ENCODE results near the gene MOB1A.

The MOB1A gene

DNA sequence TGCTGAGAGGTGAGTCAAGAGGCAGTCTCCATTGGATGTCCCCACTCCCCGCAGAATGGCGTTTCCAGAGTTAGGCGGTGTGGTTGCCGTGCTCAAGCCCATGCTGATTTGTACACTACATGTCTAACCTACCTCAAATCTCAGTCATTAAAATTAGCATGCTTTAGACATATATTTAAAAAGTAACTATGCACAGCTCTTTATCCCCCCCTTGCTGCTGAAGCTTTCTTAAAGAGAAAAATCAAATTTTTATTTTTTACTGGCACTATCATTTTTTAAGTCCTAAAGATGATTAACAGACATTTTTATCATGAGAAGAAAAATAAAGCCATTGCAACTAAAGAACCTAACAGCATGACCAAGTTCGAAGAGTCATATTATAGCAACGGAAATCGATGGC is 73.8 kb downstream of the MOB1A start:
- Histone ChIP-seq H3K27me3 (ENCODE audit: insufficient read depth, low read length) (no peaks in the 10 kb centered on the region), H2AFZ (ENCODE audit: low read length) (no peak overlapping the region), H3K4me1 (ENCODE audit: insufficient read depth, low read length, severe bottlenecking) (peaks cover 6% of the 10 kb centered on the region), H3F3A (ENCODE audit: insufficient read depth, low read length) (no peaks in the 10 kb centered on the region), H3K9me2 (ENCODE audit: low read depth, low read length) (no peaks in the 10 kb centered on the region), H3K36me3 (ENCODE audit: insufficient read depth, low read length) (peaks cover 21% of the 10 kb centered on the region), H3K9me3 (ENCODE audit: low read length) (no peaks in the 10 kb centered on the region), H3K27ac (ENCODE audit: low read depth, low read length, poor library complexity, severe bottlenecking) (no peak overlapping the region), H3K9ac (ENCODE audit: low read length) (no peak overlapping the region), H3K4me3 (ENCODE audit: low read depth, low read length, poor library complexity, severe bottlenecking) (no peak overlapping the region), H4K20me1 (ENCODE audit: insufficient read depth, low read length) (no peaks in the 10 kb centered on the region), H3K4me2 (ENCODE audit: low read length) (no peak overlapping the region), H3K79me2 (ENCODE audit: insufficient read depth, low read length) (no peaks in the 10 kb centered on the region)
- TF ChIP-seq EZH2 (IDR thresholded peaks at IDR 0.05; ENCODE audit: borderline replicate concordance, low read length), result no peak
- TF ChIP-seq, protein P1, sequence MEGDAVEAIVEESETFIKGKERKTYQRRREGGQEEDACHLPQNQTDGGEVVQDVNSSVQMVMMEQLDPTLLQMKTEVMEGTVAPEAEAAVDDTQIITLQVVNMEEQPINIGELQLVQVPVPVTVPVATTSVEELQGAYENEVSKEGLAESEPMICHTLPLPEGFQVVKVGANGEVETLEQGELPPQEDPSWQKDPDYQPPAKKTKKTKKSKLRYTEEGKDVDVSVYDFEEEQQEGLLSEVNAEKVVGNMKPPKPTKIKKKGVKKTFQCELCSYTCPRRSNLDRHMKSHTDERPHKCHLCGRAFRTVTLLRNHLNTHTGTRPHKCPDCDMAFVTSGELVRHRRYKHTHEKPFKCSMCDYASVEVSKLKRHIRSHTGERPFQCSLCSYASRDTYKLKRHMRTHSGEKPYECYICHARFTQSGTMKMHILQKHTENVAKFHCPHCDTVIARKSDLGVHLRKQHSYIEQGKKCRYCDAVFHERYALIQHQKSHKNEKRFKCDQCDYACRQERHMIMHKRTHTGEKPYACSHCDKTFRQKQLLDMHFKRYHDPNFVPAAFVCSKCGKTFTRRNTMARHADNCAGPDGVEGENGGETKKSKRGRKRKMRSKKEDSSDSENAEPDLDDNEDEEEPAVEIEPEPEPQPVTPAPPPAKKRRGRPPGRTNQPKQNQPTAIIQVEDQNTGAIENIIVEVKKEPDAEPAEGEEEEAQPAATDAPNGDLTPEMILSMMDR (IDR thresholded peaks at IDR 0.05; ENCODE audit: low read length), result peak; percentile 19; the same call in 1 of the 2 replicates

DNA sequence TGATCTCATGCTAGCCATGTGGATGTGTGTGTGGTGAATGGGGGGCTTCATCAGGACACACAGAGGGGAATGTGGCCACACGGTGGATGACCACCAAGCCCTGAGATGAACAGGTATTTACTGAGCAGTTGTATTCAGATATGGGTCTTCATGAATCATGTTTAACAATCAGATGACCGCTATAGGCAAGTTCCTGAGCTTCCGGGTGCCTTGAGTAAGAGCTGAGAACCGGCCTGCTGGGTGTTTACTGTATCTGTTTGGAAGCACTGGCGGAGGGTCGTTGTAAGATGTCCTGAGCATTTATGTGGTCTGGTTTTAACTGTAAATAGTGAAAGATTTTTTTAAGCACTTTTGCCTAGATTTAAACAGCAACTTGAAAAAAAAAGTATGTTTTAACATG is 74.9 kb downstream of the MOB1A start:
- H3K9me2 ChIP-seq (ENCODE audit: low read depth, low read length), result no peaks in the 10 kb centered on the region
- no peaks in the 10 kb centered on the region for H3K27me3 ChIP-seq (ENCODE audit: insufficient read depth, low read length)
- H3K27ac ChIP-seq (ENCODE audit: low read depth, low read length, poor library complexity, severe bottlenecking), result no peak overlapping the region
- no peak overlapping the region for H3K9ac ChIP-seq (ENCODE audit: low read length)
- no peaks in the 10 kb centered on the region for H4K20me1 ChIP-seq (ENCODE audit: insufficient read depth, low read length)
- H3F3A ChIP-seq (ENCODE audit: insufficient read depth, low read length), result no peaks in the 10 kb centered on the region
- H2AFZ ChIP-seq (ENCODE audit: low read length), result no peak overlapping the region
- H3K79me2 ChIP-seq (ENCODE audit: insufficient read depth, low read length), result no peaks in the 10 kb centered on the region
- H3K36me3 ChIP-seq (ENCODE audit: insufficient read depth, low read length), result peaks cover 28% of the 10 kb centered on the region
- H3K4me2 ChIP-seq (ENCODE audit: low read length), result no peak overlapping the region
- no peaks in the 10 kb centered on the region for H3K9me3 ChIP-seq (ENCODE audit: low read length)
- H3K4me1 ChIP-seq (ENCODE audit: insufficient read depth, low read length, severe bottlenecking), result peaks cover 6% of the 10 kb centered on the region
- H3K4me3 ChIP-seq (ENCODE audit: low read depth, low read length, poor library complexity, severe bottlenecking), result no peak overlapping the region
- TF ChIP-seq EZH2 (IDR thresholded peaks at IDR 0.05; ENCODE audit: borderline replicate concordance, low read length), result no peak
- TF ChIP-seq, protein P1 (IDR thresholded peaks at IDR 0.05; ENCODE audit: low read length), result no peak

All from OCI-LY1 (cell line).